DMS 273 (cell line): ENCODE measurements around the gene WASHC2A.
"Not testable (repeated sequence)": the region's sequence is repeated elsewhere in the genome, so short reads cannot be mapped to it uniquely, and the experiment has no call there.

Experiments
- DNase-seq: peaks from one replicate; lab custom pipeline; 2025; ENCODE audit not compliant: unreplicated experiment; lab: John Stamatoyannopoulos, UW

Gene WASHC2A

DNA sequence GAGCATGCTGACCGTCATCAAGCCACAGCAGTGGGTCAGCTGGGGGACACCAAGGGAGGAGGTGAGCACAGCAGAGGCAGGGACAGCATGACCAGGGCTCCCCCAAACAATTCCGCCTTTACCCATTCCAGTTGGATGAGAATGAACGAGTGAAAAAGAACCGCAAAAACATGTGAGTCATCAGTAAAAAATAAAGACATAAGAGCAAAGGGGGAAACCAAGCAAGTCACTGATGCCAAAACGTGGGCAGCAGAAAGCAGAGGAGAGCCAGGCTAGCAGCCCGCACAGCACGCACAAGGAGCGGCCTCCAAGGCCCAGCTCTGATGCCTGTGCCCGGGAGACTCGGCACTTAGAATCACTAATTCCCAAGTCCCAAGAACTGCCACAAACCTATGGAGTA, 7.8 kb upstream of the WASHC2A start:
- not testable (repeated sequence) for DNase-seq

DNA sequence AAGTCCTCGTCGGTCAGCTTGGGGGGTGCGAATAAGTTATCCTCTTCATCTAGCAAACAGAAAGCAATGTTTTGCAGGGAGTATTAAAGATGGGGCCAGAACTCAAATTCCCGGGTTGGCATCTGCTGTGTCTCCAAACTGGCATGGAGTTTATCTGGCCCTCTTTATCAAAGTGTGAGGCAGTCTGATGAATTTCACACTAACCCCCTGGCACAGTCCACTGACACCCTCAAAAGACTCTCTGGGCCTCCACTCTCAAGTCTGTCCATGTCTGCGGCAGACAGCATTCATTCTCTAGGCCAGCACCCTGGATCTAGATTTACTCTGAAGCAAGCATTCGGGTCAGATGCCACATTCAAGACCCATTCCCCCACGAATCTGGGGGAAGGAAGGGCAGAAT, 6.2 kb upstream of the WASHC2A start:
- DNase-seq, result not testable (repeated sequence)

DNA sequence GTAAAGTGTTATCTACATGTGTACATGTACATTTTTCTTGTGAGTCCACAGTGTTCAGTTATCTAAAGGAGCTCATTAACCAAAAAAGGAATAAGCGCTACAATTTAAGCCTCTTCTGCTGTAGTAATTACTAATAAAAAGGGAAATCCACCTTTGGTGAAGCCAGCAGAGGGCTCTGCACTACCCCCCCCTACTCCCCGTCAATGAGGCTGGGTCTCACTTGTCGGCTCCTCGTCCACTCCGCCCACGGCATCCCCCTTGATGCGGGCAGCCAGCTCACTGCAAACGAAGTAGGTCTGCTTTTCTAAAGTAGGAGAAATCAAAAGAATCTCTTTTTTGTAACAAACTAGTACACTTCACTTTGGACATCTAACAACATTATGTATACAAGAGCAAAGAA, 4.7 kb upstream of the WASHC2A start:
- peak; percentile 0 for DNase-seq

DNA sequence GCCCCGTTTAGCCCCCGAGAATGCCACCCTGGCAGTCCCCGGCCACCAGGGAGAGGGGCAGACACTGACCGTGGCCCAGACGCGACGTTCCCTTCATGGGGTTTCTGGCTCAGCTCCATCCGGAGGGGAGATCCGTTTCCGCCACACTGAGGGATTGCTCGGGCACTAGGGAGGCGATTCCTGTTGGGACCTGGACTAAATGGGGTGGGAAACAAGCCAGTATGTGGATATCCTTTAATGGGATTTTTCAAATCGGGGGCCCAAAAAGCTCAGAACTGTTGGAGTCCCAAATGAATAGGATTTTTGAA, 552 bp downstream of the WASHC2A start:
- not testable (repeated sequence) for DNase-seq

DNA sequence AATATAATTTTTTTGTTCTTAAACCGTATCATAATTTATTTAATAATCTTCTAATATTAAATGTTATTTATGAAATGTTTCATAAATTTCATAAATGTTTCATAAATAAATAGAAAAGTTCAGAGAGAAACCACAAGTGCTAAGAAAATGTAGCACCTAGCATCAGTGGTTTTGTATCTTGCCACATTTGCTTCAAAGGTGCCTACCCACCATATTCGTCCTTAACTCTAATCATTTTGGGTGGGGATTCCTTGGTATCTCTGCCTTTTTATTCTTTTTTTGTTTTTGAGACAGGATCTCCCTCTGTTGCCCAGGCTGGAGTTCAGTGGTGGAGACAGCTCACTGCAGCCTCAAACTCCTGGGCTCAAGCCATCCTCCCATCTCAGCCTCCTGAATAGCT, 7.4 kb downstream of the WASHC2A start:
- not testable (repeated sequence) for DNase-seq

DNA sequence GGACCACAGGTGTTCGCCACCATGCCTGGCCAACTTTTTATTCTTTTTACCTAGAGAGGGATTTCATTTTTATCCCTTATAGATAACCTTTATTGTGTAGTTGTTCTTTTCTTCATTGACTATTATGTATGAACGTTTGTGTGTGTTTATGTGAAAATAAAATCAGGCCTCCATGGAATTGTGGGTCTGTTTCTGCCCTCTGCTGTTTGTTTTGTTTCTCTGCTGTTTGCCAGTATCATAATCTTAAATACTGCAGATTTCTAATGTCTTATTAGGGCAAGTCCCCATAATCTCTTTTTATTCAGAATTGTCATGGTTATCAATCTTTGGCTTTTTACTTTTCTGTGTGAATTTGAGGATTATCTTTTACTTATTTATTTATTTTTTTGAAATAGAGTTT, 7.8 kb downstream of the WASHC2A start:
- DNase-seq, result peak; percentile 1

DNA sequence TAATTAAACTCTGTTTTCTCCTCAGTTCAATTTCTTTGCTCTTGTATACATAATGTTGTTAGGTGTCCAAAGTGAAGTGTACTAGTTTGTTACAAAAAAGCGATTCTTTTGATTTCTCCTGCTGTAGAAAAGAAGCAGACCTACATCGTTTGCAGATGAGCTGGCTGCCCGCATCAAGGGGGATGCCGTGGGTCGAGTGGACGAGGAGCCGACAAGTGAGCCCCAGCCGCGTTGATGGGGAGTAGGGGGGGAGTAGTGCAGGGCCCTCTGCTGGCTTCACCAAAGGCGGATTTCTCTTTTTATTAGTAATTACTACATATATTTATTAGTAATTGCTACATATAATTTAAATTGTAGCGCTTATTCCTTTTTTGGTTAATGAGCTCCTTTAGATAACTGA, 23.6 kb downstream of the WASHC2A start:
- DNase-seq, result not testable (repeated sequence)

DNA sequence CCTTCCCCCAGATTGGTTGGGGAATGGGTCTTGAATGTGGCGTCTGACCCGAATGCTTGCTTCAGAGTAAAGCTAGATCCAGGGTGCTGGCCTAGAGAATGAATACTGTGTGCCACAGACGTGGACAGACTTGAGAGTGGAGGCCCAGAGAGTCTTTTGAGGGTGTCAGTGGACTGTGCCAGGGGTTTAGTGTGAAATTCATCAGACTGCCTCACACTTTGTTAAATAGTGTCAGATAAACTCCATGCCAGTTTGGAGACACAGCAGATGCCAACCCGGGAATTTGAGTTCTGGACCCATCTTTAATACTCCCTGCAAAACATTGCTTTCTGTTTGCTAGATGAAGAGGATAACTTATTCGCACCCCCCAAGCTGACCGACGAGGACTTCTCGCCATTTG, 25.2 kb downstream of the WASHC2A start:
- DNase-seq, result not testable (repeated sequence)

DNA sequence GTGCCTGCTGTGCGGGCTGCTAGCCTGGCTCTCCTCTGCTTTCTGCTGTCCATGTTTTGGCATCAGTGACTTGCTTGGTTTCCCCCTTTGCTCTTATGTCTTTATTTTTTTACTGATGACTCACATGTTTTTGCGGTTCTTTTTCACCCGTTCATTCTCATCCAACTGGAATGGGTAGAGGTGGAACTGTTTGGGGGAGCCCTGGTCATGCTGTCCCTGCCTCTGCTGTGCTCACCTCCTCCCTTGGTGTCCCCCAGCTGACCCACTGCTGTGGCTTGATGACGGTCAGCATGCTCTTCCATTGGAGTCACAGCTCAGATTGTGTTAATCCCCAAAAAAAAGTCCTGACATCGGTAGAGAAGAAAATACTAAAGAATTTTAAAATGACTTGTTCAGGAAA, 26.9 kb downstream of the WASHC2A start:
- not testable (repeated sequence) for DNase-seq

DNA sequence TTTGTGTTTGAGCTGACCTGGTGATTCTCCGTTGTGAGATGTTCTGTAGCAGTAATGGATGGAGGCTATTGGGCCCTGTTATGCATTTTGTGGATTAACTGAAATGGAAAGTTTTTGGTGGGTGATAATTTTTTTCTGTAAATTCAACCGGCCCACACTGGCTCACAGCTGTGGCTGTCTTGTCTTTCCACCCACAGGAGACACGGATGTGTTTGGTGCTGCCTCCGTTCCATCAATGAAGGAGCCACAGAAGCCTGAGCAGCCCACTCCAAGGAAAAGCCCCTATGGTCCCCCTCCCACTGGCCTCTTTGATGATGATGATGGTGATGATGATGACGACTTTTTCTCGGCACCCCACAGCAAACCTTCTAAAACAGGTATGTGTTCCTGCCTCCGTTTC, 27.6 kb downstream of the WASHC2A start:
- DNase-seq, result not testable (repeated sequence)

DNA sequence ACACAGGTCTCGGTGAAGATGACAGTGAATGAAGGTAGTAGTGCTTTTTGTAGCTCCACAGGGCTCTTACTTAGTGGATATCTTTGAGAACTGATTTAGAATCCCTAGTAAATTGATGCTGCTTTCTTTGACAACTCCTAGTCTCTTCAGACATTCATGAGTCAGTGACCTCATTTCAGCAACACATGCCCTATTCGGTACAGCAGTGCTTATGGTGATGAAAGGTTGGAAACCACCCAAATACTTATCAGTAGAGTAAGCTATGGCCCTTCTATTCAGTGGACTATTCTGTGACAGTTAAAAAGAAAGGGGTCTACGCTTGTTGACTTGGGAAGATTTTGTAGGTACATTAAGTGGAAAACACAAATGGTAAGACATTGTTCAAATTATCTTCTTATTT, 29.0 kb downstream of the WASHC2A start:
- DNase-seq, result not testable (repeated sequence)

DNA sequence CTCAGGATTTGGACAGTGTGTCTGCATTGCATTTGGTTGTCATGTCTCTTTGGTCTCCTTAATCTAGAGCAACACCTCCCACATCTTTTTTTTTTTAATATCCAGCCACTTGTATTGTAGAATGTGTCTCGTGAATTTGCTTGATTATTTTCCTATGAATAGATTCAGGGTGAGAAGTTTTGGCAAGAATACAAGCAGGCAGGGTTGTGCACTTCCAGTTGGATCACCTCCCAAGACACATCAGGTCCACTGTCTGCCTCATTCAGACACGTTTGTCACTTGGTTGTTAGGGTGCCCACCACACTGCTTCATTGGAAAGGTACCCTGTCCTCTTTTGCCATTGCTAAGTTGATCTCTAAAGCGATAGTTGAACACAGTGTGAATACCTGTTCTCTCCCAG, 30.9 kb downstream of the WASHC2A start:
- DNase-seq, result not testable (repeated sequence)

DNA sequence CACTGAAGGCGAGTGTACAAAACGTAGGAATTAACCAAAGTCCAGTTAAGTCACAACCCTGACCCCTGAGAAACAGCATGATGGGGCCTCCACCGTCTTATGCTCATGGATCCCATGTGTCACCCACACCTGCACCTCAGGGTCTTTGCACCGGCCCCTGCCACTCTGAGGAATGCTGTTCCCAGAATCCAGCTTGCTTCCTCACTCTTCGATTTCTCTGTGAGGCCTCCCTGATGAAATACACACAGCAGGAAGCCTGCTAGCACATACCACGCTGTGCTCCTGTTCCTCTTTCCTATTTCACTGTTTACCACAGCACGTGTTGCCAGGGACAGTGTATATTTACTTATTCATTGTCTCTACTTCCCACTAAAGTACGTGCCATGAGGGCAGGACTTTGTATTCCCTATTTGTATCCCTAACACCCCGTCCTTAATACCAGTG, 33.4 kb downstream of the WASHC2A start:
- DNase-seq, result not testable (repeated sequence)

DNA sequence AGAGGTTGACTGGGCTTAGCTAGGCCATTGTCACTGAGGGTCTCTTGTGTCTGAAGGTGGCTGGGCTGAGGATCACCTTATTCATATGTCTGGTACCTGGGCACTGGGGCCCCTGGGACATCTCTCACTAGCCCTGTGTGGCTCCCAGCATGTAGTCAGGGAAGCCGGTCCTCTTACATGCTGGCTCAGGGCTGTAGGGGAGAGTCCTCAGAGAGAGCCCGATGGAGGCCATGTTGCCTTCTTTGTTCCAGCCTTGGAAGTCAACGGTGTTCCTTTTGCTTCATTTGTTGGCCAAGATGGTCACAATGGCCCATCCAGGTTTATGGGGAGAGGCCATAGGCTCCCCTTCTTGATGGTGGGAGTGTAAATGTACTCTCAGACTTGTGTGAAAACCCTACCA, 34.0 kb downstream of the WASHC2A start:
- not testable (repeated sequence) for DNase-seq

DNA sequence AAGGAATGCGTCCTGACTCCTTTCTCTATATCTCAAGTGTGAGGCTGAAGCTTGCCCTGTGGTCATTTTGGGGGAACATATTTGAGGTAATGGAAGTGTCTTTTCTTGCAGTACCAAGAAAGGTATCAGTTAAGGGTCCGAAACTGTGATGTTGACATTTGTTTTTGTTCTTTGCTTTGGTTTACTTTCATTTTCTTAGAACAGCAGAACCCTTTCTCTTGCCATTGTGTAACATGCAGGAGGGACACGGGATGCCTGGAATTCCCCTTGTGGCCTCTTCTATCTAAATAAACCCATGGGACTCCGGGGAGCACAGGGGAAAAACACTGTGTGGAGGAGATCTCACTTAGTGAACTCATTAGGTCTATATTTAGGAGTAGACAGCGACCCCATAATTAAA, 34.5 kb downstream of the WASHC2A start:
- not testable (repeated sequence) for DNase-seq

DNA sequence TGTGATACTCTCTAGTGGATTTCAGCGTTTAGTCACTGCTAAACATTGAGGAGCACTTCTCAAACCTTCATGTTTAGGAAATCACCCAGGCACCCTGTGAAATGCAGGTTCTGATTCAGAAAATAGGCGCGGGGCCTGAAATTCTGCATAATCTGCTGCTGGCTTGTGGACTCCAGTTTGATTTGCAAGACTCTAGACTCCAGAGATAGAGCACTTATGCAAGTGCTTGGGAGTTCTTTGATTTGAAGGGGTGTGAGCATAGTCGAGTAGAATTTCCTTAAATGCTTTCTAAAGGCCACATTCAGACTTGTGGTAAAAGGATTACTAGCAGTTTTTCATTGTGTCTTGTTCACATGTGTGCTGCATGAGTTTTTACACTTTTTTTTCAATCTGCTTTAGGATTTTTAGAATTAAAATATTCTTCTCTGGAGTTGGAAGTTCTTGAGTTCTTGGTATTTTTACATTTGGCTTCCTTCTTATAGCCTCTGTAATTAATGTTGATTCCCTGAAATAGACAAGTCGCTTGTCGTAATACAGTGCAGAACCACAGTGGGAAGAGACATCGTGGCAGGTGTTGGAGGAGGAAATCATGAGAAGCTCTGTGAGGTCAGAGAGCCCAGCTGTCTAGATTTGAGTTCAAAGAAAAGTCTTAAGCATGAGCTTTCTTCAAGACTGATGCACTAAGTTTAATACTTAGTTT, 41.4 kb downstream of the WASHC2A start:
- not testable (repeated sequence) for DNase-seq

DNA sequence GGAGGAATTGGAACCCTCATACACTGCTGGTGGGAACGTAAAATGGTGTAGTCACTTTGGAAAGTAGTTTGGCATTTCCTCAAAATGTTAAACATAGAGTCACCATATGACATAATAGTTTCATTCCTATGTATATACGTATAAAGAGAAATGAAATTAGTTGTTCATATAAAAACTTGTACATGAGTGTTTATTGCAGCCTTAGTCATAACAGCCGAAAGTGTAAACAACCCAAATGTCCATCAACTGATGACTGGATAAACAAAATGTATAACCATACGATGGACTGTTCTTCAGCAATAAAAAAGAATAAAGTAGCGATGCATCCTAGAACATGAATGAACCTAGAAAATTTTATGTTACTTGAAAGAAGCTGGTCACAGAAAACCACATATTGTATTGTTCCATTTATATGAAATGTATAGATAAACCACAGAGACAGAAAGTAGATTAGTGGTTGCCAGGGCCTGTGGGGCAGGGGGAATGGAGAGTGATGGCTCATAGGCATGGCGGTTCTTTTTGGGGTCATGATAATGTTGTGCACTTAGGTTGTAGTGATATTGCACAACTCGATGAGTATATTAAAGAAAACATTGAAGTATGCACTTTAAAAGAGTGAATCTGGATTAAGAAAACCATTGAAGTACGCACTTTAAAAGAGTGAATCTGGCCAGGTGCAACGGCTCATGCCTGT, 44.8 kb downstream of the WASHC2A start:
- not testable (repeated sequence) for DNase-seq

DNA sequence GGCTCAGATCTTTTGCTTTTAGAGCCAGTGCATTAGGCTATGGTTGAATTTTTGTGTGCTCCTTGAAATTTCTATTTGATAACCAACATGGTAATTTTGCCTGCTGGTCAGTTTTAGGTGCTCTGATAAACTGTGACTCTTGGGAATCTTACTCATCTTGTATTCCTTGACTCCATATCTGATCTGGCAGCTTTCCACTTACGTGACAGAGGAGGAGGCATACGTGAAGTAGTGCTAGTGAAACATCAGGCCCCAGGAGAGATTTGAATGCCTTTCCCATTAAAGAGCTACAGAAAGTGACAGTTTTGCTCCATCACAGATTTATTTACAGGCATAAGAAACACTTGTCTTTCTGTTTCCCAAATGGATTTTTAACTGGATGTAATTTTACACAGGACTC, 59.0 kb downstream of the WASHC2A start:
- DNase-seq, result not testable (repeated sequence)

DNA sequence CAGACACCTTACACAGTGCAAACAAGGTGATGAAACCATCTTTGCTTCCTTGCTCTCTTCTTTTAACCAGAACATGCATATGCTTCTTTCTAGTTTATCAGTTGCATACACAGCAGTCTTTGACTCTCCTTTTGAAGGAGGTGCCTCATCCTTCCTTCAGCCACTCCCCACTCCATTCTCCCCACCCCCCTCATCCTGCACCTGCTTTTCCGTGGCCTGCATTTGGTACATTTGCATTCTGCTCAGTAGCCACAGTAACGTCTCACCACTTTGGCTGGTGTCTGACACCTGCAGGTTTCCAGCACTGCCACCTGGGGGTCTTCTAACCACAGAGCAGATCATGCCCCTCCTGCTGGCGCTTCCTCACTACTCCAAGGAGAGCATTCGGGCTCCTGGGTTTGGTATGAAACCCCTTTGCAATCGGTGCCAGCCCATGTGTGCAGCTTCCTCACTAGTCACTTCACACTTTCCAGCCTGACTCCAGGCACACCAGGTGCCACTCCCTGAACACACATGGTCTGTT, 60.1 kb downstream of the WASHC2A start:
- DNase-seq, result not testable (repeated sequence)

DNA sequence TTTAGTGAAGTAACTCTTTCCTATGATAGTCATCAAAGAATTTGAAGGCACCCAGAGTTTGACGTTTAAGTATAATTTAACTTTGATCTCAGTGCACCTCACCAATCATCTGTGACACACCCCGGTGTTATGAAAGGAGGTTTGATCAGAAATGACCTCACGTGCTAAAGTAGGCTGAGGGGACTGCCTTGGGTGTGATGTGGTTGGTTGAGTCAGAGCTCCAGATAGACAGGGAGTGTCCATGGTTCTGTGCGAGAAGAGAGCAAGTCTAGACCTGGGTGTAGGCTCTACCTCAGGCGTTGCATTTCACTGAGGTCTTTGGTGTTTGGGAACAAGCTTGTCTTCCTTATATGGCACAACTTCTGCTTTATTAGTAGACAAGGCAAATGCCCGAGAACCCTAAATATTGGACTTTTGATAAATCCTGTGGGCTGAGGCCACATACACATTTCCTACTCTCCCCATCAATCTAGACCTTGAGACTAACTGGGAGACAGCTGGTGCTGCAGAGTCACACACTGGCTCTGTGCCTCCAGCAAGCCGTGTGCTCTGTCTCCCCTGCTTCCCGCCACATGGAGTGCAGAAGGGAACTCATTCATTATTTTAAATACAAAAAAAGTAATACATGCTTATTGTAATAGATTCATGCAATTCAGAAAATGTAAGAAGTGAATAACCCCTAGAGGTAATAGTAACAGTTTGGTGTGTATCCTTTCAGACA, 63.7 kb downstream of the WASHC2A start:
- peak; percentile 5 for DNase-seq

DNA sequence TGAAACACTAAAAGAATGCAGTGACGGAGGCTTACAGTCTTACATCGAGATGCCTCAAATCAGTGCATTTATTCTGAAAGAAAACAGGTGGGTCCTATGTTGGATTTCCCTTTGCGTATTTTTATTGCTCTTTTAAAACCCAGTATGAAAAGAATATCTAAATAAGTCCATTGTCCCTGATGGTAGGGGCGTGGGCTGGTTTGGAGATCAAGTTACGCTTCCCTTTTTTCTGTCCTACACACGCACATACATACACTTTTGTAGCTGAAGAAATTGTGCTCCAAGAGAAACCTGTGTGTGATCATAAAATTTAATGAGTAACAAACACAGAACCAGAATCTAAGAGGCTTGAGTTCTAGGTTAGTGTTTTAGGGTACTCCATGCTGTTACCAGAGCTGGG, 64.6 kb downstream of the WASHC2A start:
- not testable (repeated sequence) for DNase-seq

DNA sequence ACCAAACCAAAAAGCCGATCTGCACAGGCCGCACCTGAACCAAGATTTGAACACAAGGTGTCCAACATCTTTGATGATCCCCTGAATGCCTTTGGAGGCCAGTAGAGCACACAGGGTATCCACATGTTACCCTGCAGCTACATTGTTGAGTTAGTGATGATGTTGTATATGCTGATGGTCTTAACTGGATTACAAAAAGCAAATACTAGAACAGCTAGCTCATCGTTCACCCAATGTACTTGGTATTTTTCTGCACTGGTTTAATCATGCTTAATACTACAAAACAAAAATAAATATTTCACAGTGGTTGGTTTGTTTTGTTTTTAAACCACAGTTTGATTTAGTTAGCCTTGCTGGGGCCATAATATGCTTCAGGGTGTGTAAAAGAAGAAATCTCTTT, 65.1 kb downstream of the WASHC2A start:
- not testable (repeated sequence) for DNase-seq
